AML-193 (cell line): ENCODE results near the gene SNTB2.
A peak's percentile ranks its signal among the peaks of the same experiment; 100 is the strongest.

Experiments
- DNase-seq, 2 experiments: peaks; one replicate each; lab custom pipeline; 2025; lab: John Stamatoyannopoulos, UW

The SNTB2 gene

GRCh38 chr16:69344171-69344570 is 157.2 kb downstream of the SNTB2 start:
- no peak for DNase-seq

- DNase-seq, result peak; percentile 8 to 25
Measured at GRCh38 chr16:69345923-69346322, 159.0 kb downstream of the SNTB2 start.

GRCh38 chr16:69346683-69347082 is 159.7 kb downstream of the SNTB2 start:
- DNase-seq, result no peak

DNA sequence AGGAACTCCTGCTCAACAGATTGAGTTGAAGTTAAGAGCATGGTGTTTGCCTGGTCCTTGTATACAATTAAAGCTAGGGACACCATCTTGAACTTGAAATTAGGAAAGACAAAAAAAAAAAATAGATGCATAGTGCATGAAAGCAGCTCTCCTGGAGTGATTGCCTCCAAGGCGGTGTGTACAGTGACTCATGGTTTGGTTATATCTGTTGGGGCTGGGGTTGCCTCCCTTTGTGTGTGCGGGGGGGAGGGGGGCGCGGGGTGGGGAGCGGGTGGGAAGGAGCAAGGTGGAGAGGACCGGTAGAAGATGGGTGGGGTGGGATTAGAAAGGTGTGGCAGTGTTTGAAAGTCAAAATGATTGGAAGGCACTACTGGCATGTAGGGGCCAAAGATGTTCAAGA is 161.3 kb downstream of the SNTB2 start:
- no peak for DNase-seq

DNA sequence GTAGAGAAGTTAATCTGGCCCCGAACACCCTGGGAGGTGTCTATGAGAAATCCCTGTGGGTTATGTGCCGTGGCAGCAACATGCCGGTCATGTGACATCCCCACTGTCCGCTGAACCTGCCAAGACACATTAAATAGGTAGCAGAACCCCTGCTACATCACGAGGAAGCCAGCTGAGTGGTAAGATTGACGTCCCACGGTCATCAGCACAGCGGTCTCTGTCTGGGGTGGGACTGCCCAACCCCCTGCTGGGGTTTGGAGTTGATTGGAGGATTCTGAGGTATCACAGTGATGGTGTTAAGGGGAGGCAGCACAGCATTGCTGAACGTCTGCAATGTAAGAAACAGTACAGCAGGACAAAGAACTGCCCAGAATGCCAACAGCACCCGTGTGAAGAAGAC is 162.6 kb downstream of the SNTB2 start:
- DNase-seq, result no peak

DNA sequence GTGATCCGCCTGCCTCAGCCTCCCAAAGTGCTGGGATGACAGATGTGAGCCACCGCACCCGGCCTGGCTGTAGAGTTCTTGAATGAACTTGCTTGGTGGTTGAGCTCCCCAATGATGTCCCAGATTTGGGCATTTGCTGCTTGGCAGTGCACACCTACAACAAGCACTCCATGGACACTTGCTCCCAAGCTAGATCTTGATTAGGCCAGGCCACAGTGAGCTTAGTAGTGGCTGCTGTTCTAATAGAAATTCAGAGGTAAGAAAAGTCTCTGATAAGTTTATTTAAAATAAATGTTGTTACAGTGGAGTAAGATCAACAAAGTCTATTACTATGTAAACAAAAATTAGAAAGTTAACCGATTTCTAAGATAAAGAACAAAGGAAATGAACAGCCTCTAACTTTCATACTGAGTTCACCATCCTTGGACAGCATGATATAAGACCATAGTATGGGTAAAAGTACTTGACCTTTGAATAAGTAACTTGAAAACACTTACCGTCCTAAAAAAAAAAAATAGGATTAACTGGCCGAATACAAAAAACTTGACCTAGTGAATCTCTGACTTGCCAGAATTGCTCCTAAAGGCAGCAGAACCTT is 163.7 kb downstream of the SNTB2 start:
- no peak for DNase-seq

DNA sequence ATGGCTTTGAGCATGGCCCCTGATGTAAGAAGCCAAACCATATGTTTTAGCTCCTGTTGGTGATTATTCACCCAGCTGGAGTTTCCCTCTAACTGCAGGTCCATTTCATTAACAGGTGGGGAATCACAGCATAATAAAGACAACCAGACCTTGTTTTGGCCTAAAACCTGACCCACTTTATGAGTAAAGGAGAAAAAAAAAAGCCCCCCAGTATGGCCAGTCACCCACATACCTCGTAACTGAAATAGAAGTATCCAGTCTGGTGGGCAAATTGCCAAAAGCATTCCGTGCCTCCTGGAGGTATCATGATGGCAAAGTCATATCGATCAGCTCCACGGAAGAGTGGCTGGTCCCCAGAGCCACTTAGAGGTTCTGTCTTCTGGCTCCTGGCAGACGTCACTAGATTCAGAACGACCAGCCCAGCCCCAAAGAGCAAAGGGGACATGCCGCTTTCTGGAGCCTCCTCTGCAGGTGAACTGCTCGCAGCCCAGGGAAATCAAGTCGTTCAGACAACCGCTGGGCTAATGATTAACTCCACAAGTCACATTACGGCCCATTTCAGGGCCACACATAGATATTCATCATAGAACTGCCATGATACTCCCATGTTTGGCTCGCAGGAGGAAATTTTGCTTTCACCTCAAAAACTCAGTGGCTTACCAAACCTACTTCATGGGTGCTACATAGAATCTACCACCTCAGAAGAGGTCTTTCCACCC is 164.5 kb downstream of the SNTB2 start, which contains the start of gene TMED6:
TSS of gene TMED6 (minus strand) at position 478 of the 719 bp plus-strand sequence. CDS start at position 445, 33 bp downstream.
- no peak for DNase-seq
